ENCODE measurements around the gene SLC6A5.

DNA sequence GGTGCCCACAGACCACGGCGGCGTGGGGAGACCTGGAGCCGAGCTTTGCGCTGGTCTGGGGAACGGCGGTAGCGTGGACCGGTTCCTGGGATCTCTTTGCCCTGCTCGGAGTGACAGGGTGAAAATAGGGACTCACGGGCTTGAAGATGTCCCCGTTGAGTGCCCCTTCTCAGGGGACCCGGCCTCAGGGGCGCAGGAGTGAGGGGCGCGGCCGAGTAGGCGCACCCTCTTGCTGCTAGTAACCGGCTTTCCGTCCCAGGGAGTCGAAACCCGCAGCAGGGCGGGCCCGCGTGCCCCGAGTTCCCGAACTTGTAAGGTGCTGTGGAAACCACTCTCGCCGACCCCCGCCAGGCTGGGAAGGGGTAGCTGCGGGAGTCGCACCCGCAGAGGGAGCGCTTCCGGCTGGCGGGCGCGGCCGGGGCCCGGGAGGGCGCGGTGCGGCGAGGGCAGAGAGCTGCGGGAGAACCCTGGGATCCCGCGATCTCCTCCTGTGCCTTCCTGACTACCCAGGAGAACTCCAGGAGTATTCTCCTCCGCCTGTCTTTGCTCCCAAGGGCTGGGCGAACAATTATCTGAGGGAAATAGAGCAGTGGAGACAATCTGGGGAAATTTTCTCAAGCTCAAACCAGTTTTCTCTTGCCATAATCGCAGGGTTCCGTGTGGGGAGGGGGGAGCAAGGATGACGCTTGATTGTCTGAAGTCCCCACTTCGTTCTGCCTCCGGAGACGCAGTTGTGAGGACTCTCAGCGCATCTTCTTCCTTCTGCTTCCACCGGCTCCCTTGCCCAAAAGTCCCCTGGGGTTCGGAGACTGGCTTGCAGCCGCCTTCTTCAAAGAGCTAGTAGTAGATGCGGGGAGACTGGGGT is 70.6 kb downstream of the SLC6A5 start:
- TF ChIP-seq, protein P1, sequence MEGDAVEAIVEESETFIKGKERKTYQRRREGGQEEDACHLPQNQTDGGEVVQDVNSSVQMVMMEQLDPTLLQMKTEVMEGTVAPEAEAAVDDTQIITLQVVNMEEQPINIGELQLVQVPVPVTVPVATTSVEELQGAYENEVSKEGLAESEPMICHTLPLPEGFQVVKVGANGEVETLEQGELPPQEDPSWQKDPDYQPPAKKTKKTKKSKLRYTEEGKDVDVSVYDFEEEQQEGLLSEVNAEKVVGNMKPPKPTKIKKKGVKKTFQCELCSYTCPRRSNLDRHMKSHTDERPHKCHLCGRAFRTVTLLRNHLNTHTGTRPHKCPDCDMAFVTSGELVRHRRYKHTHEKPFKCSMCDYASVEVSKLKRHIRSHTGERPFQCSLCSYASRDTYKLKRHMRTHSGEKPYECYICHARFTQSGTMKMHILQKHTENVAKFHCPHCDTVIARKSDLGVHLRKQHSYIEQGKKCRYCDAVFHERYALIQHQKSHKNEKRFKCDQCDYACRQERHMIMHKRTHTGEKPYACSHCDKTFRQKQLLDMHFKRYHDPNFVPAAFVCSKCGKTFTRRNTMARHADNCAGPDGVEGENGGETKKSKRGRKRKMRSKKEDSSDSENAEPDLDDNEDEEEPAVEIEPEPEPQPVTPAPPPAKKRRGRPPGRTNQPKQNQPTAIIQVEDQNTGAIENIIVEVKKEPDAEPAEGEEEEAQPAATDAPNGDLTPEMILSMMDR (IDR thresholded peaks at IDR 0.05; ENCODE audit: low read length): no peak
- TF ChIP-seq EZH2 (optimal IDR thresholded peaks at IDR 0.05; ENCODE audit: low read depth, low read length): no peak
